ENCODE data around the gene CCNT2.

GRCh38 chr2:134934150-134934549 lies 15.5 kb downstream of the CCNT2 start:
- TF ChIP-seq POLR2A (IDR thresholded peaks at IDR 0.05; ENCODE audit: low read depth, low read length) (no peak), POLR2AphosphoS5 (IDR thresholded peaks at IDR 0.05; ENCODE audit: low read depth, low read length) (no peak)

All from GM12892 (cell line).